ENCODE measurements around the gene TFR2.
A peak's percentile ranks its signal among the peaks of the same experiment; 100 is the strongest.

TFR2 gene

GRCh38 chr7:100586266-100587025 is 54.9 kb downstream of the TFR2 start, which contains the start of gene FBXO24:
TSS of gene FBXO24 (plus strand) at chr7:100586328. CDS start at chr7:100586626, 298 bp downstream.
- peak; percentile 93 to 99 (median 98) for DNase-seq (ENCODE audit: low read depth in 3 of 3)

GRCh38 chr7:100585511-100586265 is 55.7 kb downstream of the TFR2 start, which contains the start of gene LRCH4:
TSS of gene LRCH4 (minus strand) at chr7:100586129. CDS start at chr7:100586100, 29 bp downstream.
- DNase-seq (ENCODE audit: low read depth in 3 of 3), result peak in 1 of 3 experiments; percentile 42

GRCh38 chr7:100584683-100585510 is 56.5 kb downstream of the TFR2 start:
- DNase-seq (ENCODE audit: low read depth in 3 of 3), result no peak

GRCh38 chr7:100584054-100584682 is 57.2 kb downstream of the TFR2 start:
- no peak for DNase-seq (ENCODE audit: low read depth in 3 of 3)

GRCh38 chr7:100583132-100584053 is 58.0 kb downstream of the TFR2 start:
- peak in 1 of 3 experiments; percentile 29 for DNase-seq (ENCODE audit: low read depth in 3 of 3)

GRCh38 chr7:100582650-100583049 is 58.7 kb downstream of the TFR2 start:
- DNase-seq (ENCODE audit: low read depth in 3 of 3), result no peak

- DNase-seq (ENCODE audit: low read depth in 3 of 3), result no peak
These were observed 59.2 kb downstream of the TFR2 start for GRCh38 chr7:100582041-100582579.

- no peak for DNase-seq (ENCODE audit: low read depth in 3 of 3)
These were observed 60.7 kb downstream of the TFR2 start for GRCh38 chr7:100580466-100581283.

GRCh38 chr7:100578246-100579183 is 62.8 kb downstream of the TFR2 start:
- no peak for DNase-seq (ENCODE audit: low read depth in 3 of 3)

GRCh38 chr7:100577507-100577906 is 63.8 kb downstream of the TFR2 start:
- DNase-seq (ENCODE audit: low read depth in 3 of 3), result no peak

- DNase-seq (ENCODE audit: low read depth in 3 of 3), result no peak
These were observed 64.2 kb downstream of the TFR2 start for GRCh38 chr7:100577103-100577502.

GRCh38 chr7:100576384-100576993 is 64.9 kb downstream of the TFR2 start:
- DNase-seq (ENCODE audit: low read depth in 3 of 3), result no peak

GRCh38 chr7:100575746-100576383 is 65.5 kb downstream of the TFR2 start:
- DNase-seq (ENCODE audit: low read depth in 3 of 3), result no peak

GRCh38 chr7:100575206-100575631 is 66.1 kb downstream of the TFR2 start:
- DNase-seq (ENCODE audit: low read depth in 3 of 3), result no peak

- no peak for DNase-seq (ENCODE audit: low read depth in 3 of 3)
These were observed 66.8 kb downstream of the TFR2 start for GRCh38 chr7:100574362-100575205.

- no peak for DNase-seq (ENCODE audit: low read depth in 3 of 3)
These were observed 67.5 kb downstream of the TFR2 start, which contains the start of gene SAP25 for GRCh38 chr7:100573691-100574361. TSS of gene SAP25 (minus strand) at chr7:100573900. CDS start at chr7:100573742, 158 bp downstream.
